H1 (cell line): ENCODE measurements around the gene MARCHF3. TPM values are rescaled to one million over a fixed set of nuclear protein-coding genes. Genes with fewer than 3 reads are reported as not detected.
A peak's percentile ranks its signal among the peaks of the same experiment; 100 is the strongest.

ENCODE experiments used
- CTCF ChIP-seq, 3 experiments: IDR thresholded peaks; 1 replicate in 2 of 3; 2 replicates in 1 of 3; pipeline versions ENCODE4 v1.5.1 to v1.6.1; 2011; ENCODE audit warnings: low read length in 3 of 3, mild to moderate bottlenecking in 3 of 3, inconsistent platforms in 2 of 3, low read depth in 1 of 3, moderate library complexity in 1 of 3; ENCODE audit not compliant: insufficient read depth in 1 of 3; ENCODE audit errors: control extremely low read depth in 1 of 3
- POU5F1 ChIP-seq: IDR thresholded peaks from 2 replicates; pipeline ENCODE4 v1.6.1; 2011; ENCODE audit warnings: low read depth, mild to moderate bottlenecking, low read length, moderate library complexity
- RAD21 ChIP-seq, 2 experiments: IDR thresholded peaks in 1 of 2; conservative IDR thresholded peaks in 1 of 2; 2 replicates each; pipeline ENCODE4 v1.6.1; 2011; ENCODE audit warnings: low read depth in 2 of 2, low read length in 2 of 2, improper control_type of control experiment in 1 of 2, inconsistent platforms in 1 of 2, mild to moderate bottlenecking in 1 of 2, moderate library complexity in 1 of 2
- SIN3A ChIP-seq, 2 experiments: IDR thresholded peaks in 1 of 2; conservative IDR thresholded peaks in 1 of 2; 2 replicates each; pipeline ENCODE4 v1.6.1; 2011 to 2012; ENCODE audit warnings: low read length in 2 of 2, improper control_type of control experiment in 1 of 2, low read depth in 1 of 2, mild to moderate bottlenecking in 1 of 2
- SUZ12 ChIP-seq: fragments of 200-600 bp; sonication (generic); IDR thresholded peaks from 2 replicates; pipeline ENCODE4 v1.6.1; 2012; ENCODE audit warnings: mild to moderate bottlenecking, inconsistent platforms, low read length, moderate library complexity, mixed read lengths
- polyA plus RNA-seq, 7 experiments: library from polyadenylated mRNA; depleted of rRNA in 3 of 7; stranded (reverse) in 5 of 7; unstranded in 2 of 7; fragments of >200 nt in 5 of 7; fragments of 200-250 nt in 2 of 7; gene quantifications; 1 replicate in 5 of 7; 2 replicates in 1 of 7; 4 replicates in 1 of 7; pipeline versions ENCODE4 v1.2.1 to v1.2.3, GENCODE V29; 2011 to 2013; ENCODE audit warnings: missing spikeins in 2 of 7, mixed read lengths in 2 of 7
- total RNA-seq: library from RNA; stranded (reverse); fragmentation: NEBNext Ultra II Directional; extraction: Animal tissue kit (Norgen Biotek cat#: 25700); gene quantifications from 2 replicates; pipeline ENCODE4 v1.2.1, GENCODE V29; 2021

The MARCHF3 gene
- total and polyA plus RNA-seq, 2 of the 8 experiments (the other 6 are each of a cell fraction or from before 2014, with no cell fraction given), result 12.0 to 16.9 TPM

GRCh38 chr5:126858441-126858840, 171.9 kb downstream of the MARCHF3 start (continued):
- TF ChIP-seq CTCF (IDR thresholded peaks at IDR 0.05; ENCODE audit: control extremely low read depth in 1 of 3, insufficient read depth in 1 of 3, low read depth in 1 of 3, low read length in 3 of 3), result peak in 1 of 3 experiments; percentile 36; a peak in 1 of 4 replicates
- TF ChIP-seq SUZ12, result no peak
- TF ChIP-seq SIN3A (conservative IDR thresholded peaks at IDR 0.05 in 1 of 2, IDR thresholded peaks at IDR 0.05 in 1 of 2; ENCODE audit: low read depth in 1 of 2, low read length in 2 of 2), result no peak
- TF ChIP-seq POU5F1, result no peak
- TF ChIP-seq RAD21 (IDR thresholded peaks at IDR 0.05 in 1 of 2, conservative IDR thresholded peaks at IDR 0.05 in 1 of 2; ENCODE audit: low read depth in 2 of 2, low read length in 2 of 2), result peak; percentile 40; a peak in 3 of 4 replicates
